ENCODE measurements around the gene GRIA4.

DNA sequence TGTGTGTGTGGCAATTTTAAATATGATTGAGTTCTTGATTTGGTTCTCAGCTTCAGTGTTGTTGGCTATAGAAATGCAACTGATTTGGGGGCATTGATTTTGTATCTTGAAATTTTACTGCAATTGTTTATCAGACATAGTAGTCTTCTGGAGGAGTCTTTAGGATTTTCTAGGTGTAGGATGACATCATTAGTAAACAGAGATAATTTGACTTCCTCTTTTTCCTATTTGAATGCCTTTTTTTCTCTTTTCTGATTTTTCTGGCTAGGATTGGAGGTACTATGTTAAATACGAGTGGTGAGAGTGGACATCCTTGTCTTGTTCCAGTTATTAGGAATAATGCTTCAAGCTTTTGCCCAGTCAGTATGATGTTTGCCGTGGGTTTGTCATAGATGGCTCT, 287.3 kb downstream of the GRIA4 start:
- TF ChIP-seq, protein P1, sequence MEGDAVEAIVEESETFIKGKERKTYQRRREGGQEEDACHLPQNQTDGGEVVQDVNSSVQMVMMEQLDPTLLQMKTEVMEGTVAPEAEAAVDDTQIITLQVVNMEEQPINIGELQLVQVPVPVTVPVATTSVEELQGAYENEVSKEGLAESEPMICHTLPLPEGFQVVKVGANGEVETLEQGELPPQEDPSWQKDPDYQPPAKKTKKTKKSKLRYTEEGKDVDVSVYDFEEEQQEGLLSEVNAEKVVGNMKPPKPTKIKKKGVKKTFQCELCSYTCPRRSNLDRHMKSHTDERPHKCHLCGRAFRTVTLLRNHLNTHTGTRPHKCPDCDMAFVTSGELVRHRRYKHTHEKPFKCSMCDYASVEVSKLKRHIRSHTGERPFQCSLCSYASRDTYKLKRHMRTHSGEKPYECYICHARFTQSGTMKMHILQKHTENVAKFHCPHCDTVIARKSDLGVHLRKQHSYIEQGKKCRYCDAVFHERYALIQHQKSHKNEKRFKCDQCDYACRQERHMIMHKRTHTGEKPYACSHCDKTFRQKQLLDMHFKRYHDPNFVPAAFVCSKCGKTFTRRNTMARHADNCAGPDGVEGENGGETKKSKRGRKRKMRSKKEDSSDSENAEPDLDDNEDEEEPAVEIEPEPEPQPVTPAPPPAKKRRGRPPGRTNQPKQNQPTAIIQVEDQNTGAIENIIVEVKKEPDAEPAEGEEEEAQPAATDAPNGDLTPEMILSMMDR (IDR thresholded peaks at IDR 0.05) = no peak
- no peak for TF ChIP-seq EZH2phosphoT487 (IDR thresholded peaks at IDR 0.05)

All from neural progenitor cell (in vitro differentiated cells).